ENCODE results near the gene KCNAB2. TPM values are rescaled to one million over a fixed set of nuclear protein-coding genes. Genes with fewer than 3 reads are reported as not detected.

The KCNAB2 gene
- total RNA-seq, 2 donors from 2014 or later = 214 to 334 TPM

DNA sequence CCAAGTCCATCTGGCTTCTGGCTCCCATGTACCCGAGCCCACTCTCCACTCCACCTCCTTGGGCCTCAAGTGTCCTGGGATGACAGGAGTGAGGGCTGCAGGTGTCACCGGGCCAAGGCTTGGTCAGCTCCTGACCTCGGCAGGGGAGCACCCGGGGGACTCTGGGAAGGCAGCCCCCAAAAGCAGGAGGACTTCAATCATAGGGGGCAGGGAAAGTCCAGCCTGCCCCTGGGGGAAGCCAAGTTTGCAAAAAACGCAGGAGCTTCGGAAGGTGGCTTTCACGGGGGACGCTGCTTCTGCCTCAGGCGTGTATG lies 56.8 kb downstream of the KCNAB2 start:
- H3K27ac Mint-ChIP-seq = no peak overlapping the region
- no peak for DNase-seq (ENCODE audit: low spot score in 2 of 2)
- no peaks in the 10 kb centered on the region for H3K36me3 Mint-ChIP-seq
- ATAC-seq = no peak
- H3K9me3 Mint-ChIP-seq = peaks cover 0 to 4% of the 10 kb centered on the region in 2 donors

DNA sequence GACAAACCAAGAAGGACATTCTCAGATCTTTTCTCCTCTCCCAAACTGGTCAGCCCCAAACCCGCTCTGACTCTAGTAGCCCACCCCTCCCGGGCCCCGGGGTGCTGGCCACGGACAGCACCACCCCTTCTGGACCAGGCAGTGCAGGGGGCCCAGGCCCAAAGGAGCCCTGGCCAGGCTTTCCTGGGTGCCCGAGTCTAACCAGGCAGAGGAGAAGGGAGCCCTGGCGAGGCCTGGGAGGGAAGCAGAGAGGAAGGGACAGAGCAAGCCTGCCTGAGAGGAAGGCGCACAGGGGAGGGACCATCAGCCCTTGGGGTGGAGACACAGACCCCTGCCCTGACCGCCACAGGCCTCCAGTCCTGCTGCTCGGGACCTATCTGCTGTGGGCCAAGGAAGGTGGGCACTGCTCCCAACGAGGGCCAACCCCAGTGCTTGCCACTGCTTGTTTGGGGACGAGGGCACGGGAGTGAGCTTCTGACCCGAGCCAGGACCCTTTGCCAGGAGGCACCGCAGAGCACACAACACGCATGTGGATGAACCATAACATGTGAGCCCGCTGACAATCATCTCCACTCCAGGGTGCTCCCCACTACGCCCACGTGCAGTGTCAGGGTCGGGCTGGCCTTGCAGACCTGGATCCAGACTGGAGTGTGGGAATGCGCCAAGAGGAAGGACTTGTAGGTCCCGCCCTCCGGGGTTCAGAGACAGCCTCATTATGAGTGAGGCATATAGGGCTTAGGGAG lies 57.6 kb downstream of the KCNAB2 start:
- ATAC-seq (peak in 1 of 2 donors; percentile 14), DNase-seq (ENCODE audit: low spot score in 2 of 2) (no peak)
- Mint-ChIP-seq H3K36me3 (no peaks in the 10 kb centered on the region), H3K9me3 (peaks cover 0 to 4% of the 10 kb centered on the region in 2 donors), H3K27ac (no peak overlapping the region)

DNA sequence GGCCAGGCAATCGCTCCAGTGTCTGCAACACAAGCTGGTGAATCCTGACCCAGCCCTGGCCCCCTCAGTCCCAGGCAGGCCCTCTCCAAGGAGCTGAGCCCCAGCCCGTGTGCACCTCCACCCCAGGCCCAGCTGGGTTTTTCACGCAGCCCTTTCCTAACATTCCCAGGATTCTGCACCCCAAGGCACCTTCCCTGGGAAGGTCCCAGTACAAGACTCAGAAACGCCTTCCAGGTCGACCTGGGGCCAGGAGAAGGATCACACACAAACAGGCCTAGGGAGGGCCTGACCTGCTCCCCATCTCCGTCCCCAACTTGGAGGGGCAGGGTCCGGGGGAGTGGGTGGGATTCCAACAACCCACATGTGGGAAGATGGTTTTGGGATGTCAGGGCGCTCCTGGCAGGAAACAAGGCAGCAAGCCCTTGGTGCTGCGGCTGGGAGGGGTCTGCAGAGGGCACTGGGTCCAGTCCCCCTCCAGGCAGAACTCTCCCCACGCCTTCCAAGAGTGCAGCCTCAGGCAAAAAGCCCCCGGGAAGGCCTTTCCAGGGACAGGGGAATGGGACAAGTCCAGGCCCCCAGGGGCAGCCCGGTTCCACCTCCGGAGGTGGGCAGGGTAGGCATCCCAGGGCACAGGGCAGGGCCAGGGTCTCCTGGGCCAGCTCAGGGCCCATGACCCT lies 58.3 kb downstream of the KCNAB2 start:
- Mint-ChIP-seq H3K9me3 (peaks cover 0 to 4% of the 10 kb centered on the region in 2 donors), H3K27ac (no peak overlapping the region), H3K36me3 (no peaks in the 10 kb centered on the region)
- ATAC-seq (no peak), DNase-seq (ENCODE audit: low spot score in 2 of 2) (no peak)

DNA sequence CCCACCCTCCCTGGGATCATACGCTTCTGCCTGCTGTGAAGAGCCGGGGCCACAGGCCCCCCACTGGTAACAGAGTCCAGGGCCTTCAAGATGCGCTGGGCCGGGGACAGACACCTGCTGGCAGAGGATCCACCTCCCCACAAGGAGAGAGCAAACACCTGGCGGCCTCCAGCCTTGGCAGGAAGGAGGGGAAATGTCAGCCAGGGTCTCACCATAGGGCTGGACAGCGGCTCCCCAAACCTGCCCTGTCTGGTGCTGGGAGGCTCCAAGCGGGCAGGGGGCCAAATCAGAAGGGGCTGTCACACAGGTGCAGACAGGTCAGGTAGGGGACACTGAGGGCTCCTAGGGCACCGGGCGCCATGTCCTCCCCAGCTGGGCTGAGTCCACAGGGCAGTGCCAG lies 58.9 kb downstream of the KCNAB2 start:
- no peaks in the 10 kb centered on the region for H3K36me3 Mint-ChIP-seq
- H3K9me3 Mint-ChIP-seq = peaks cover 0 to 4% of the 10 kb centered on the region in 2 donors
- ATAC-seq (no peak), DNase-seq (ENCODE audit: low spot score in 2 of 2) (no peak)
- H3K27ac Mint-ChIP-seq = no peak overlapping the region

DNA sequence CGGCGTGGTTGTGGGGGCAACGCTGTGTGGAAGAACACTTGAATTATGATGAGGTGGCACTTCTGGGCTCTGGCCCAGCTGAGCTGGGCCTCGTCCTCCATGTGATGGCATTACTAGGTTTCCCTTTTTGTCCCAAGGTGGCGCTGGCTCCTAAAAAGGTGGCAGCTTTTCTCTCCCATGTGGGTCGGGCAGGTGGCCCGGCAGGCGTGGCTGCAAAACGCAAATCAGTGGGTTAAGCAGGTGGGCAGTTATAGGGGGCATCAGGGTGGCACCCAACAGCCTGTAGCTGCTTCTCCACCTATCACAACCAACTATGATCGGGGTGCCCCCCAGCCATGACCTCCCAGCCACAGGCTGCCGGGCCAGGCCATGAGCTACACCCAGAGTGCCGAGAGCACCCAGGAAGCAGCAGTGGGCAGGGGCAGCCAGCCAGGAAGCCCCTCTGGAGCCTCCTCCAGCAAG lies 59.6 kb downstream of the KCNAB2 start:
- no peak overlapping the region for H3K27ac Mint-ChIP-seq

DNA sequence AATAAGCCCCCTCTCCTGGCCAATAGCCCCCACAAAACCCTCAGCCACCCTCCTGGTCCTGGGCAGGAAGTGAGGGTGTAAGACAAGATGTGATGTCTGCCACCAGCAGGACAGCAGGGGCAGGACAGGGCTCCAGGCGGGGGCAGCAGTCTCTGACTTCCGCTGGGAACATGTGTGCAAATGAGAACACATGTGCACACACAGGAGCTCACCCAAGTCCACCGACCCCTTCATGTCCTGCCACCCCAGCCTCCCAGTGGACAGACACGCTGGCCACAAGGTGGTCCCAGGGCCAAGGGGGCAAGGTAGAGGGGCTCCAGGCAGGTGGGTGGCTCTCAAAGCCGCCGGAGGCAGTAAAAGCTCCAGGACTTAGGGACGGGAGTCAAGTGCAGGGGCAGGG lies 60.1 kb downstream of the KCNAB2 start:
- Mint-ChIP-seq H3K9me3 (peaks cover 0 to 4% of the 10 kb centered on the region in 2 donors), H3K27ac (no peak overlapping the region), H3K36me3 (no peaks in the 10 kb centered on the region)
- DNase-seq (ENCODE audit: low spot score in 2 of 2) = no peak
- no peak for ATAC-seq

More for the DNA sequence above, 59.6 kb downstream of the KCNAB2 start:
- Mint-ChIP-seq H3K9me3 (peaks cover 0 to 4% of the 10 kb centered on the region in 2 donors), H3K36me3 (no peaks in the 10 kb centered on the region)
- ATAC-seq = no peak
- DNase-seq (ENCODE audit: low spot score in 2 of 2) = no peak

DNA sequence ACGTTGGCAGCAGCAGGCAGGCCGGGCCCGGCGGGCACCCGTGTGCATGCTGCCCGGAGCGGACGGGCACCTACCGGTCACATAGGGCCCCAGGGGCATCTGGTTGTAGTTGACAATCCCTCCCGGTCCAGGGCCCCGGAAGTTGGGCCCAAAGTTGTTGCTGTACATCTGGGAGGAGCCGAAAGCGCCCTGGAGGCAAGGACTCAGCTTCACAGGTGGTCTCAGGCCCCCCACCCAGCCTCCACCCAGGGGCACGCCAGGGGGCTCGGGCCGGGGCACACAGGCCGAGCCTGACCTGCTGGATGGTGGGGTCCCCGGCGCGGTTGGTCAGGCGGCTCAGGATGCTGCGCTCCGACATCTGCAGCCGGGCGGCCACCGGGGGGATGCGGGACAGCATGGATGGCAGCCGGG lies 60.6 kb downstream of the KCNAB2 start:
- ATAC-seq (no peak), DNase-seq (ENCODE audit: low spot score in 2 of 2) (no peak)
- H3K9me3 Mint-ChIP-seq = peaks cover 0 to 4% of the 10 kb centered on the region in 2 donors
- H3K27ac Mint-ChIP-seq = no peak overlapping the region
- H3K36me3 Mint-ChIP-seq = no peaks in the 10 kb centered on the region

DNA sequence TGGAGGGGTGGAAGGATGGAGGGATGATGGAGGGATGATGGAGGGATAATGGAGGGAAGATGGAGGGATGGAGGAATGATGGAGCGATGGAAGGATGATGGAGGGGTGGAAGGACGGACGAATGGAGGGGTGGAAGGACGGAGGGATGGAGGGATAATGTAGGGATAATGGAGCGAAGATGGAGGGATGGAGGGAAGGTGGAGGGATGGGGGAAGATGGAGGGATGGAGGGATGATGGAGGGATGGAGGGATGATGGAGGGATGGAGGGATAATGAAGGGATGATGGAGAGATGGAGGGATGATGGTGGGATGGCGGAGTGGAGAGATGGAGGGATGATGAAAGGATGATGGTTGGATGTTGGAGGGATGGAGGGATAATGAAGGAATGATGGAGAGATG lies 61.3 kb downstream of the KCNAB2 start:
- DNase-seq (ENCODE audit: low spot score in 2 of 2) (no peak), ATAC-seq (no peak)
- Mint-ChIP-seq H3K36me3 (no peaks in the 10 kb centered on the region), H3K9me3 (peaks cover 0 to 4% of the 10 kb centered on the region in 2 donors), H3K27ac (no peak overlapping the region)

DNA sequence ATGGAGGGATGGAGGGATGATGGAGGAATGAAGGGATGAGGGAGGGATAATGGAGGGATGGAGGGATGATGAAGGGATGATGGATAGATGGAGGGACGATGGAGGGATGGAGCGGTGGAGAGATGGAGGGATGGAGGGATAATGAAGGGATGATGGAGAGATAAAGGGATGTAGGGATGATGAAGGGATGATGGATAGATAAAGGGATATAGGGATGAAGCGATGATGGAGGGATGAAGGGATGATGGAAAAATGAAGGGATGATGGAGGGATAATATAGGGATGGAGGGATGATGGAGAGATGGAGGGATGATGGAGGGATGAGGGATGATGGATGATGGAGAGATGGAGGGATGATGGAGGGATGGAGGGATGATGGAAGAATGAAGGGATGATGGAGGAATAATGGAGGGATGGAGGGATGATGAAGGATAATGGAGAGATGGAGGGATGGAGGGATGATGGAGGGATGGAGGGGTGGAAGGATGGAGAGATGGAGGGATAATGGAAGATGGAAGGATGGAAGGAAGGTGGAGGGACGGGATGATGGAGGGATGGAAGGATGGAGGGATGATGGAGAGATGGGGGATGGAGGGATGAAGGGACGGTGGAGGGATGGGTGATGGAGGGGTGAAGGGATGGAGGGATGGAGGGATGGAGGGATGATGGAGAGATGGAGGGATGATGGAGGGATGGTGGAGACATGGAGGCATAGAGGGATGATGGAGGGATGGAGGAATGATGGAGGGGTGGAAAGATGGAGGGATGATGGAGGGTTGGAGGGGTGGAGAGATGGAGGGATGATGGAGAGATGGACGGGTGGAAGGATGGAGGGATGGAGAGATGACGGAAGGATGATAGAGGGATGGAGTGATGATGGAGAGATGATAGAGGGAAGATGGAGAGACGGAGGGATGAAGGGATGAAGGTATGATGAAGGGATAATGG lies 62.0 kb downstream of the KCNAB2 start:
- Mint-ChIP-seq H3K36me3 (no peaks in the 10 kb centered on the region), H3K27ac (no peak overlapping the region), H3K9me3 (peaks cover 0 to 4% of the 10 kb centered on the region in 2 donors)
- DNase-seq (ENCODE audit: low spot score in 2 of 2) (no peak), ATAC-seq (no peak)

DNA sequence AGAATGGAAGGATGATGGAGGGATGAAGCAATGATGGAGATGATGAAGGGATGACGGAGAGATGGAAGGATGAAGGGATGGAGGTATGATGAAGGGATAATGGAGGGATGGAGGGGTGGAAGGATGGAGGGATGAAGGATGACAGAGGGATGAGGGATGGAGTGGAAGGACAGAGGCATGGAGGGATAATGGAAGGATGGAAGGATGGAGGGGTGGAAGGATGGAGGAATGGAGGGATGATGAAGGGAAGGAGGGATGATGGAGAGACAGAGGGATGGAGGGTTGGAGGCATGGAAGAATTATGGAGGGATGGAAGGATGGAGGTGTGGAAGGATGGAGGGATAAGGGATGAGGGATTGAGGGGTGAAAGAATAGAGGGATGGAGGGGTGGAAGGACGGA lies 62.8 kb downstream of the KCNAB2 start:
- H3K36me3 Mint-ChIP-seq = no peaks in the 10 kb centered on the region
- no peak overlapping the region for H3K27ac Mint-ChIP-seq
- no peak for ATAC-seq

DNA sequence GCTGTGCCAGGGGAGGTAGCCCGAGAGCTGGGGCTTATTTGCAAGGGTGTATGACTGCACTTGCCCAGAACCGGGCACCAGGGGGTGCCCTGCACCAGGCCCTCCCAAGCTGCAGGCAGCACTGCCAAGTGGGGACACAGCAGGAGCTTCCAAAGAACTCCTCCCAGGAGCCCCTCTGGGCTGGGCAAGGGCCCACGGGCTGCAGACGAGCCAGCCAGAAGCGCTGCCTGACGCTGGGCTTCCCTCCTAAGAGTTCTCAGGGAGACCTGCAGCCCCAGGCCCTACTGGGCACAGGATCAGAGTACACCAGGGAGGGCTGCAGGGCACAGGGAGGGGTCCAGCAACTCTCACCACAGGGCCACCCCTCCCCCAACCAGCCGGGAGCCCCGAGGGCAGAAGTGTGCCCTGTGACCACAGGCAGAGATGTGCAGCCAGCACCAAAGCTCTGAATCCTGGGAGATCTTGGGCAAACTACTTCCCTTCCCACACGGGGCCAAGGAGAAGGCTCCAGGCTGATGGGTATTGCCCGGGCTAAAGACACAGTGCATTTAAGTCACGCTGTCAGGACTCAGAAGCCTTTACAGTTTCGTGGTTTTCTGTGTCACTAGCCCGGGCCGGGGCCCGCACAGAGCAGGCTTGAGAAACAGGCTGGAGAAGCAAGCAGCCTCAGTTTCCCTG lies 63.4 kb downstream of the KCNAB2 start:
- peak in 1 of 2 donors; percentile 58 for DNase-seq (ENCODE audit: low spot score in 2 of 2)
- ATAC-seq = peak; percentile 73 to 89
- no peaks in the 10 kb centered on the region for H3K36me3 Mint-ChIP-seq
- peaks cover 0 to 4% of the 10 kb centered on the region in 2 donors for H3K9me3 Mint-ChIP-seq
- no peak overlapping the region for H3K27ac Mint-ChIP-seq

More for the DNA sequence above, 62.8 kb downstream of the KCNAB2 start:
- peaks cover 0 to 4% of the 10 kb centered on the region in 2 donors for H3K9me3 Mint-ChIP-seq
- DNase-seq (ENCODE audit: low spot score in 2 of 2) = no peak

DNA sequence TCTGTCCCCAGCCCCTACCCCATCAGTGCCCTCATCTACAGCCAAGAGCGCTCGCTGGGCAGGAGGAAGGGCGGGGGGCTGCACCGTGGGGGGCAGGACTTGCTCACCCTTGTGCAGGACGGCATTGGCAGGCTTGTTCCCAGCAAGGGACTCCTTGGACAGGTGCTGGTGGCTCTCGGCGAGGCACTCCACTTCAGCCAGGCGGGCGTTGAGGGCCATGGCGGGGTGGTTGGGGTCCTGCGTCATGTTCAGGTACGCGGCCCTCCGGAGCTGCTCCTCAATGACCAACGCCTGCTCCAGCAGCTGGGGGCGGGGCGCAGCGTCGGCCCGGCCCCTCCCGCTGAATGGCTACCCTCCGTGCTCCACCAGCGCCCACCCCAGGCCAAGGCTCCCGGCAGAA lies 64.0 kb downstream of the KCNAB2 start:
- no peak for ATAC-seq
- no peak for DNase-seq (ENCODE audit: low spot score in 2 of 2)
- no peak overlapping the region for H3K27ac Mint-ChIP-seq
- no peaks in the 10 kb centered on the region for H3K36me3 Mint-ChIP-seq
- peaks cover 0 to 4% of the 10 kb centered on the region in 2 donors for H3K9me3 Mint-ChIP-seq

DNA sequence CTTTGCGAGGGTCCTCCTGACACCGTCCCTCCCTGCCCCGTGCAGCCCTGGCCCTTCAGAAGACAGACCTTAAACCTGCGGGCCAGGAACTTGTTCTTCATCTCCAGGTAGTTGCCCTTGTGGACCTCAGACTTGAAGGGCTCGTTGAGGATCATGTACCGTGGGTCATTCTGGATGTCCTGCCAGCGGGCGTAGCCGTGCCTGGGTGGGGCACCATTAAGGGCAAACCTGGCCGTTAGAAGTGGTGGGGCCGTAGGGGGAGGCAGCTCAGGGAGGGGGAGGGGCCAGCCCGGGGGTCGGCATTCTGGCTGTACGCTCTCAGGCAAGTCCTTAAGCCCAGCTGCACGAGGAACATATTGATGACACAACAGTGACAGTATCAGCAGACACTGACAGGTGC lies 64.6 kb downstream of the KCNAB2 start:
- Mint-ChIP-seq H3K9me3 (peaks cover 0 to 4% of the 10 kb centered on the region in 2 donors), H3K27ac (no peak overlapping the region), H3K36me3 (no peaks in the 10 kb centered on the region)
- no peak for DNase-seq (ENCODE audit: low spot score in 2 of 2)
- ATAC-seq = no peak

DNA sequence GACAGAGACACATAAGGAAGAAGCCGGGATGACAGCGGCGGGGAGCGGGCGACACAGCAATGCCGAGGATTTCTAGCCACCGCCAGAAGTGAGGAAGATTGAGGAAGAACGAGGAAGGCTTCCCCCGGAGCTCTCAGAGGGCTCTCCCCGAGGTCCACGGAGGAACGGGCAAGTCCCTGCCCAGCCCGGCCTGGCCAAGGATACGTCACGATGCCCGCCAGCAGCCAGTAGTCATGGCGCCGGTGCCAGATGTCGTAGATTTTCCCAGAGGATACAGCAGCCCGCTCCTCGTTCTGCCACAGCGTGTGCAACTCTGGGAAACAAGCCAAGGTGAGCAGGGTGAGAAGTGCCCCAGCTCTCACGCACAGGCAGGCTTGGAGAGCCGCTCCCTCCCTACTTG lies 65.9 kb downstream of the KCNAB2 start:
- DNase-seq (ENCODE audit: low spot score in 2 of 2) (no peak), ATAC-seq (no peak)
- H3K36me3 Mint-ChIP-seq = peaks cover 0 to 5% of the 10 kb centered on the region in 2 donors
- H3K9me3 Mint-ChIP-seq = peaks cover 0 to 7% of the 10 kb centered on the region in 2 donors
- peak overlapping the region in 1 of 2 donors; percentile 17 for H3K27ac Mint-ChIP-seq

DNA sequence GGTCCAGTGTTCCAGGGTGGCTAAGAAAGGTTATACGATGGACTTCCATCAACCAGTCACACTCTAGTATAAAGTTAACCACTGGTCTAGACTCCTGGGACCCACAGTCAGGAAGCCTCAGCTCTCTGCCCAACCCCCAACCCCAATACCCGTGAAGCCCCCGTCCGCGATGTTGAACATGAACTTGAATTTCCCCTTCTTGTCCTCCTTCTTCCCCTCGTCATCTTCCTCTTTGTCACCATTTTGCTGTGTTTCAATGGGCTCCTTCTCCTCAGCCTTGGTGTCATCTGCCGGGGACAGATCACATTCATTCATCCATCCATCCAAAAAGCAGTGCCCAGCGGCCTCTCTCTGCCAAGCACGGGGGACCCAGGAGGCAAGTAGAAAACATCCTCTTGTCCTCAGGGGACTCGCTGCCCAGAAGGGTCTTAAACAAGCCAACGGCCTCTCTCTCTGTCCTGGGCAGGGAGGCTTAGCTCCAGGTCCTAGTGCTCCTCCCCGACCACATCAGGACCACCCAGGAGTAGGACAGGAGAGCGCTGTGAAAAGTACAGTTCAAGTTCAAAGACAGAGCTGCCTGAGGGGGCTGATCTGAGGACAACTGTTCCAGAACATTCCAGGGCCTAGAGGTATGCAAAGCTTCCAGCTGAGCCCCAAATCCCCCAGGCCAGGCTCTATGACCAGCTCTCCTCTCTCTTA lies 66.5 kb downstream of the KCNAB2 start:
- H3K27ac Mint-ChIP-seq = peak overlapping the region in 1 of 2 donors; percentile 13
- peaks cover 5 to 12% of the 10 kb centered on the region in 2 donors for H3K9me3 Mint-ChIP-seq
- no peak for ATAC-seq
- DNase-seq (ENCODE audit: low spot score in 2 of 2) = no peak
- peaks cover 0 to 9% of the 10 kb centered on the region in 2 donors for H3K36me3 Mint-ChIP-seq

DNA sequence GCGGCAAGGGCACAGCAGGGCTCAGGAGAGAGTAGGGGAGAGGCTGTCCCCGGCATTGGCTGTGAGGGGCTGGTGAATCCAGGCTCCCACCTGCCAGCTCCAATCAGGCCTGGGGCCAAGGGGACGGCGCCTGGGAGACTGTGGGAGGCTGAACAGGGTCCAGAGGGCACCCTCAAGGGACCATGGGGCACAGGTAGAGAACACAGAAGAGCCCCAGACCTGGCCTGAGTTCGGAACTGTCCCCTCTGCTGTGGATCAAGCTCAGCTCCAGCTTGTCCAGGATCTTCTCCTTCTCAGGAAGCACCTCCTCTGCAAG lies 67.0 kb downstream of the KCNAB2 start:
- Mint-ChIP-seq H3K36me3 (peaks cover 0 to 9% of the 10 kb centered on the region in 2 donors), H3K27ac (no peak overlapping the region), H3K9me3 (peaks cover 5 to 10% of the 10 kb centered on the region in 2 donors)
- ATAC-seq = no peak
- DNase-seq (ENCODE audit: low spot score in 2 of 2) = no peak

Data from activated naive CD4-positive, alpha-beta T cell treated with anti-CD3 and anti-CD28 coated beads, Interleukin-2, amount 50 U/mL, for 72 hours (primary cell).